AG09309 (cell line): Measurements from ENCODE around the gene TMEM187.
A peak's percentile ranks its signal among the peaks of the same experiment; 100 is the strongest.

ENCODE experiments used
- DNase-seq: peaks from one replicate; pipeline ENCODE4 v3.0.0-alpha.2; 2010; ENCODE audit warnings: low read depth
- H3K4me3 ChIP-seq: 2 replicates; pipeline ENCODE4 v1.5.1; 2011; ENCODE audit warnings: mild to moderate bottlenecking, low read depth, low read length, moderate library complexity; ENCODE audit not compliant: control insufficient read depth
- TF ChIP-seq, protein P1 (sequence below): IDR thresholded peaks from 2 replicates; pipeline ENCODE4 v1.5.1; 2011; ENCODE audit warnings: mild to moderate bottlenecking, low read depth, low read length, inconsistent platforms; ENCODE audit not compliant: insufficient read depth, control insufficient read depth; ENCODE audit errors: missing control alignments

TMEM187 gene

DNA sequence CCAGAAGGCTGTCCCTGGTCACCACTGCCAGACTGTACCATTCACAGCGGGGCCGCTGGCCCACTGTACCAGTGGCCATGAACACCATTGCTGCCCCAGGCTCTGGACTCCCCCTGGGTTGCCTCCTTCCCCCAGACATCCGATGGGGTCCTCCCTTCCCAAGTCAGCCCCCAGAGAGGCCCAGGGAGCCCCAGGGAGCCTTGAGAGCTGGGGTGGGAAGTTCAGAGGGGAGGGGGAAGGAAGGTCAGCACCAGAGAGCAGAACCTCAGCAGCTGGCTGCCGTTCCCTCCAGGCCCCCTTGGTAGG, 46.0 kb upstream of the TMEM187 start:
- TF ChIP-seq, protein P1, sequence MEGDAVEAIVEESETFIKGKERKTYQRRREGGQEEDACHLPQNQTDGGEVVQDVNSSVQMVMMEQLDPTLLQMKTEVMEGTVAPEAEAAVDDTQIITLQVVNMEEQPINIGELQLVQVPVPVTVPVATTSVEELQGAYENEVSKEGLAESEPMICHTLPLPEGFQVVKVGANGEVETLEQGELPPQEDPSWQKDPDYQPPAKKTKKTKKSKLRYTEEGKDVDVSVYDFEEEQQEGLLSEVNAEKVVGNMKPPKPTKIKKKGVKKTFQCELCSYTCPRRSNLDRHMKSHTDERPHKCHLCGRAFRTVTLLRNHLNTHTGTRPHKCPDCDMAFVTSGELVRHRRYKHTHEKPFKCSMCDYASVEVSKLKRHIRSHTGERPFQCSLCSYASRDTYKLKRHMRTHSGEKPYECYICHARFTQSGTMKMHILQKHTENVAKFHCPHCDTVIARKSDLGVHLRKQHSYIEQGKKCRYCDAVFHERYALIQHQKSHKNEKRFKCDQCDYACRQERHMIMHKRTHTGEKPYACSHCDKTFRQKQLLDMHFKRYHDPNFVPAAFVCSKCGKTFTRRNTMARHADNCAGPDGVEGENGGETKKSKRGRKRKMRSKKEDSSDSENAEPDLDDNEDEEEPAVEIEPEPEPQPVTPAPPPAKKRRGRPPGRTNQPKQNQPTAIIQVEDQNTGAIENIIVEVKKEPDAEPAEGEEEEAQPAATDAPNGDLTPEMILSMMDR: no peak
- no peak for DNase-seq
- H3K4me3 ChIP-seq: no peak overlapping the region

GRCh38 chrX:153926858-153927671, 45.5 kb upstream of the TMEM187 start:
- H3K4me3 ChIP-seq: peak overlapping the region; percentile 63
- DNase-seq: no peak
- TF ChIP-seq, protein P1: no peak

- DNase-seq: no peak
- TF ChIP-seq, protein P1: no peak
These were observed 45.0 kb upstream of the TMEM187 start for GRCh38 chrX:153927672-153927921.

DNA sequence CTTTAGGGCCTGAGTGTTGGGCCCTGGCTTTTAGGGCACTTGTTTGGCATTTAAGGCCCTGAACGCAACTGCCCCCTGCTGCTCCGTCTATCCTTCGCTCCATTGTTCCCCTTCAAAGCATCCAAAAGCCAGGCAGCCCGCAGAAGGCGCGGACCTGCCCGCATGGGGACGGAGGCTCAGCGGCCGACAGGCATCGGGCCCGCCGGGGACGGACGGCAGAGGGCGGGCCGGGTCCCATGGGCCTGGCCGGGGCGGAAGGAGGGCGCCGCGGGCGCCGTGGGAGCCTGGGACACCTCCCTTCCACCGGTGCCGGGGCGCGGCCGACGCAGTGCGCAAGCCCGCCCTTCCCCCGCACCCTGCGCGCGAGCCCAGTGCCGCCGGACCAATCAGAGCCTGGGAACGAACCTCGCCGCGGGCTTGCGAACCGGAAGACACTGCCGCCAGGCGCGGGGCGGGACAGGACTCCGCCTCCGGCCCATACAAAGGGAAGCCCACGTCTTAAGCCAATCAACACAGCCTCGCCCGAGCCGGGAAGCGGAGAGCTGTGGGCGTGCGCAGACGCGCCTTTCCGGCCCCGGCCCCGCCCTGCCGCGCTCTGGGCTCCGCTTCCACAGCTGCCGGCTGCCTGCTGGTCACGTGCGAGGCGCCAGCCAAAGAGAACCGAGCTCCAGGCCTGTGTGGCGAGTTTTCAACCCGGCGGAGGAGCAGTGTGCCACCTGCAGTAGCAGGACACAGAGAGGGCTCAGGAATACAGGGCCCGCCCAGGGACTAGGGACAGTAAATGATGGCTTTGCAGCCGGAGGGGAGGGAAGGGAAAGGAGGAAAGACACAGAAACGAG, 44.4 kb upstream of the TMEM187 start:
- H3K4me3 ChIP-seq: peak overlapping the region; percentile 63
- TF ChIP-seq, protein P1: peak; percentile 12
- peak; percentile 91 for DNase-seq

More at GRCh38 chrX:153927672-153927921, 45.0 kb upstream of the TMEM187 start:
- peak overlapping the region; percentile 63 for H3K4me3 ChIP-seq

GRCh38 chrX:153928846-153929245, 43.7 kb upstream of the TMEM187 start:
- TF ChIP-seq, protein P1: no peak
- no peak overlapping the region for H3K4me3 ChIP-seq
- DNase-seq: no peak

DNA sequence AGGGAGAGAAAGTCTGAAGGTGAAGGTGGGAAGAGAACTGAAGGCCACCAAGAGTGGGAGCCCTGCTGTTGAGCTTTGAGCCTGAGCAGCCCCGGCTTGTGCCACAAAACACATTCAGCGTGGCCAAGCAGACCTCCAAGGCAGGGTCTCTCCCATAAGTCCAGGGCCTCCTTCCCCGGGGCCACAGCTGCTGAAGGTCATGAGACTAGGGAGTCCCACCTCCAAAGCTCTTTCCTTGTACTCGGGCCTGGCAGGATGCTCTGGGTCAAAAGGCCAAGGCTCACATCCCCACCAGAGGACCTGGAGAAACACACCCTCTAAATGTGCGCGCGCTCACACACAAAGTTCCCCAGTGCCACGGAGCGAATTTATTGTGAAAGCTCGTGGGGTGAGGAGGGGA, 43.0 kb upstream of the TMEM187 start:
- TF ChIP-seq, protein P1: no peak
- DNase-seq: no peak
- no peak overlapping the region for H3K4me3 ChIP-seq
